Articular chondrocyte of knee joint (primary cell): ENCODE data around the gene SNX14. TPM values are rescaled to one million over a fixed set of nuclear protein-coding genes. Genes with fewer than 3 reads are reported as not detected.

Experiments
- total RNA-seq: library from RNA; depleted of rRNA; stranded (reverse); fragments of >200 nt; gene quantifications from 2 replicates; pipeline ENCODE4 v1.2.3, GENCODE V29; 2012

The SNX14 gene
- 125 and 126 TPM in 2 replicates for total RNA-seq

GRCh38 chr6:85593438-85594196 is at the start of gene SNX14:
TSS of gene SNX14 (minus strand) at chr6:85593858. CDS start at chr6:85593718, 140 bp downstream.

GRCh38 chr6:85642774-85643536 is 49.3 kb upstream of the SNX14 start, which contains the start of gene SYNCRIP:
TSS of gene SYNCRIP (minus strand) at chr6:85642886. CDS start at chr6:85641439, 1,447 bp downstream.

Other genes starting within 250 kb of the SNX14 start
- 499 and 602 TPM in 2 replicates for gene NT5E, start 143.8 kb downstream of the SNX14 start, total RNA-seq
- 76.3 and 92.3 TPM in 2 replicates for gene SYNCRIP, start 49.0 kb upstream of the SNX14 start, total RNA-seq